Body of pancreas (tissue), 4 donors: ENCODE data around the gene CEP68.

Source experiments
- POLR2A ChIP-seq, 3 donors: fragments of 450-650 bp; IDR thresholded peaks; one replicate each; pipeline ENCODE4 v1.6.1; 2016; ENCODE audit warnings: antibody characterized with exemption in 3 of 3, mild to moderate bottlenecking in 2 of 3
- TF ChIP-seq, protein P1 (sequence below), 7 experiments: fragments of 450-650 bp in 4 of 7; fragments of 200-600 bp in 3 of 7; sonication (generic) in 3 of 7; IDR thresholded peaks; one replicate each; pipeline ENCODE4 v1.5.1; 2016 to 2019; ENCODE audit warnings: antibody characterized with exemption in 7 of 7

- TF ChIP-seq, protein P1, sequence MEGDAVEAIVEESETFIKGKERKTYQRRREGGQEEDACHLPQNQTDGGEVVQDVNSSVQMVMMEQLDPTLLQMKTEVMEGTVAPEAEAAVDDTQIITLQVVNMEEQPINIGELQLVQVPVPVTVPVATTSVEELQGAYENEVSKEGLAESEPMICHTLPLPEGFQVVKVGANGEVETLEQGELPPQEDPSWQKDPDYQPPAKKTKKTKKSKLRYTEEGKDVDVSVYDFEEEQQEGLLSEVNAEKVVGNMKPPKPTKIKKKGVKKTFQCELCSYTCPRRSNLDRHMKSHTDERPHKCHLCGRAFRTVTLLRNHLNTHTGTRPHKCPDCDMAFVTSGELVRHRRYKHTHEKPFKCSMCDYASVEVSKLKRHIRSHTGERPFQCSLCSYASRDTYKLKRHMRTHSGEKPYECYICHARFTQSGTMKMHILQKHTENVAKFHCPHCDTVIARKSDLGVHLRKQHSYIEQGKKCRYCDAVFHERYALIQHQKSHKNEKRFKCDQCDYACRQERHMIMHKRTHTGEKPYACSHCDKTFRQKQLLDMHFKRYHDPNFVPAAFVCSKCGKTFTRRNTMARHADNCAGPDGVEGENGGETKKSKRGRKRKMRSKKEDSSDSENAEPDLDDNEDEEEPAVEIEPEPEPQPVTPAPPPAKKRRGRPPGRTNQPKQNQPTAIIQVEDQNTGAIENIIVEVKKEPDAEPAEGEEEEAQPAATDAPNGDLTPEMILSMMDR (IDR thresholded peaks at IDR 0.05): peak in 4 of 7 experiments; percentile 11 to 31 (median 26)
- TF ChIP-seq POLR2A (IDR thresholded peaks at IDR 0.05): no peak
Measured at GRCh38 chr2:65017335-65017734, 38.9 kb upstream of the CEP68 start.
